ENCODE data around the gene B3GNT8.
"Not testable (repeated sequence)": the region's sequence is repeated elsewhere in the genome, so short reads cannot be mapped to it uniquely, and the experiment has no call there.

Gene B3GNT8

DNA sequence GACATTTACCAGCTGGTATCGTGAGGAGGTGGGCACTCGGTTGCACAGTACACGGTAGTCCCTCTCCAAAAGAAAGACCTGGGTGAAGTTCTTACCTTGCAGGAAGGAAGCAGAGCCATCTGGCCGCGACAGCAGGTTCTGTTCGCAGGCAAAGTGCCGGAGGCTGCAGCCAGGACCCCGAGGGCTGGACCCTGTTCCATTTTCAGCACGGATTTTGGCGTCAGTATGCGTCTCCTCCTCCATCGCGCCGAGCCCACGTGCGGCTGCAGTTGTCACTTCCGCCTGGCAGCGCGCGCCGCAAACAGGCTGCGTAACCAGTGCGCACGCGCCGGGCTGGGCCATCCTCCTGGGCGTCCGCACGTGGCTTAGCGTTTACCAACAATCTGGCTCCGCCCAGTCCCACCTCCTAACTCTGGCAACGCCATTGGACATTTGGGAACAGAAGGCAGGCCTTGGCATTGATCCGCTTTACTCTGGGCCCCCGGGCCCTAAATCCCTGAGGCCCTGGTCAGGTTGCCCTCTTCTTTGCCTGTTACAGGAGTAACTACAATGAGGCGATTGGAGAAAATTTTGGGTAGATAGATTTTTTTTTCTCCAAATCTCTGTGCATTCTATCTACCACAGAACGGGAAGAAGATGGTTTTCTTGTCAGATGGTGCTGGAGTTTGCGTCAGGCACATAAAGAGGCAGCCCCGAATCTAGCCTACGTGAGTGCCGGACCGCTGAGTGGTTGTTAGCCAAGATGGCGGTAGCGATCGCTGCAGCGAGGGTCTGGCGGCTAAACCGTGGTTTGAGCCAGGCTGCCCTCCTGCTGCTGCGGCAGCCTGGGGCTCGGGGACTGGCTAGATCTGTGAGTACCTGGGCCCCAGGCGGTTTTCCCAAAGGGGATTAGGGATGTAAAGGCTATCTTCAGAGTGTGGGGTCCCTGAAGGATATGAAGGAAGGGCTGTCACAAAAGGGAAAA, 29.8 kb downstream of the B3GNT8 start, which contains the start of the genes BCKDHA and EXOSC5:
Gene BCKDHA, plus strand, starts transcription at position 733 of the 964 bp plus-strand sequence. Its CDS starts 10 bp downstream, at position 743.
Gene EXOSC5, minus strand, starts transcription at position 274 of the 964 bp plus-strand sequence. Its CDS starts 31 bp downstream, at position 243.
- TF ChIP-seq, protein P1, sequence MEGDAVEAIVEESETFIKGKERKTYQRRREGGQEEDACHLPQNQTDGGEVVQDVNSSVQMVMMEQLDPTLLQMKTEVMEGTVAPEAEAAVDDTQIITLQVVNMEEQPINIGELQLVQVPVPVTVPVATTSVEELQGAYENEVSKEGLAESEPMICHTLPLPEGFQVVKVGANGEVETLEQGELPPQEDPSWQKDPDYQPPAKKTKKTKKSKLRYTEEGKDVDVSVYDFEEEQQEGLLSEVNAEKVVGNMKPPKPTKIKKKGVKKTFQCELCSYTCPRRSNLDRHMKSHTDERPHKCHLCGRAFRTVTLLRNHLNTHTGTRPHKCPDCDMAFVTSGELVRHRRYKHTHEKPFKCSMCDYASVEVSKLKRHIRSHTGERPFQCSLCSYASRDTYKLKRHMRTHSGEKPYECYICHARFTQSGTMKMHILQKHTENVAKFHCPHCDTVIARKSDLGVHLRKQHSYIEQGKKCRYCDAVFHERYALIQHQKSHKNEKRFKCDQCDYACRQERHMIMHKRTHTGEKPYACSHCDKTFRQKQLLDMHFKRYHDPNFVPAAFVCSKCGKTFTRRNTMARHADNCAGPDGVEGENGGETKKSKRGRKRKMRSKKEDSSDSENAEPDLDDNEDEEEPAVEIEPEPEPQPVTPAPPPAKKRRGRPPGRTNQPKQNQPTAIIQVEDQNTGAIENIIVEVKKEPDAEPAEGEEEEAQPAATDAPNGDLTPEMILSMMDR (conservative IDR thresholded peaks at IDR 0.05; ENCODE audit: control insufficient read depth, insufficient read depth, low read depth, low read length), result no peak
- DNase-seq (ENCODE audit: low read depth), result peak; percentile 100
- peak within 1 kb of the TSS; percentile 89 for H3K4me3 ChIP-seq (ENCODE audit: control insufficient read depth, low read depth, low read length)

DNA sequence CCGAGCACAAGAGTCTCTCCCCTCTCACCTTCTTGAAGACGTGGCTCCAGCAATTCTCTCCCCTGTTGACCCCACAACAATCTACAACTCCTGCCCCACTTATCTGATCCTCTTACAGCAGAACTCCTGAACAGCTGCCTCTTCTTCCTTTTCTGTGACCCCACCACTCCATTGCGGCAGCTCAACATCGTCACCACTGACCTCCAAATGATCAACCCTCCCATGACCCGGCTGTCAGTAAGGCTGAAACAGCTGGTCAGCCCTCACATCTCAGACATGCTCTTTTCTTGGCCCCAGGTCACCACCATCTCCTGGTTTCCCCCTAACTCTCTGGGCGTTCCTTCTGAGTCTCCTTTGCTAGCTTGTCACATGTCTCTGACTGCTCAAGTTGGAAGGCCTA, 31.8 kb downstream of the B3GNT8 start:
- no peak for DNase-seq (ENCODE audit: low read depth)
- TF ChIP-seq, protein P1 (conservative IDR thresholded peaks at IDR 0.05; ENCODE audit: control insufficient read depth, insufficient read depth, low read depth, low read length), result no peak
- H3K4me3 ChIP-seq (ENCODE audit: control insufficient read depth, low read depth, low read length), result no peak overlapping the region

GRCh38 chr19:41392775-41393174, 34.4 kb downstream of the B3GNT8 start:
- no peak for DNase-seq (ENCODE audit: low read depth)
- TF ChIP-seq, protein P1 (conservative IDR thresholded peaks at IDR 0.05; ENCODE audit: control insufficient read depth, insufficient read depth, low read depth, low read length), result no peak
- no peak overlapping the region for H3K4me3 ChIP-seq (ENCODE audit: control insufficient read depth, low read depth, low read length)

GRCh38 chr19:41391618-41392017, 35.6 kb downstream of the B3GNT8 start:
- TF ChIP-seq, protein P1 (conservative IDR thresholded peaks at IDR 0.05; ENCODE audit: control insufficient read depth, insufficient read depth, low read depth, low read length), result no peak
- no peak overlapping the region for H3K4me3 ChIP-seq (ENCODE audit: control insufficient read depth, low read depth, low read length)
- DNase-seq (ENCODE audit: low read depth), result no peak

GRCh38 chr19:41386442-41386841, 40.7 kb downstream of the B3GNT8 start:
- no peak overlapping the region for H3K4me3 ChIP-seq (ENCODE audit: control insufficient read depth, low read depth, low read length)
- DNase-seq (ENCODE audit: low read depth), result peak; percentile 66

DNA sequence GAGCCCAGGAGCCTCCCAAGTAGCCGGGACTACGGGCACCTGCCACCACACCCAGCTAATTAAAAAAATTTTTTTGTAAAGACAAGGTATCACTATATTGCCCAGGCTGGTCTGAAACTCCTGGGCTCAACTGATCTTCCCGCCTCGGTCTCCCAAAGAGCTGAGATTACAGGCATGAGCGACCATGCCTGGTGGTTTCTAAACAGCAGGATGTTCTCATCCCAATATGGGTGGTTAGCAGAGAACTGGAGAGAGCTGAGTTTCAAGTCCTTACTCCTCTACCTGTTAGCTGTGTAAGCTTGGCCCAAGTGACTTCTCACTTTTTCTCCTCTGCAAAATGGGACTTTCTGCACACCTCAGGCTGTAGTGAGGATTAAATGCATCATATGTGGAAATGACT, 42.8 kb downstream of the B3GNT8 start:
- DNase-seq (ENCODE audit: low read depth), result no peak
- TF ChIP-seq, protein P1 (conservative IDR thresholded peaks at IDR 0.05; ENCODE audit: control insufficient read depth, insufficient read depth, low read depth, low read length), result no peak
- no peak overlapping the region for H3K4me3 ChIP-seq (ENCODE audit: control insufficient read depth, low read depth, low read length)

More at GRCh38 chr19:41386442-41386841, 40.7 kb downstream of the B3GNT8 start:
- TF ChIP-seq, protein P1 (conservative IDR thresholded peaks at IDR 0.05; ENCODE audit: control insufficient read depth, insufficient read depth, low read depth, low read length), result no peak

GRCh38 chr19:41381536-41381935, 45.6 kb downstream of the B3GNT8 start:
- not testable (repeated sequence) for H3K4me3 ChIP-seq (ENCODE audit: control insufficient read depth, low read depth, low read length); DNase-seq (ENCODE audit: low read depth)
